ENCODE measurements around the gene ZNF324B.
"Not testable (repeated sequence)": the region's sequence is repeated elsewhere in the genome, so short reads cannot be mapped to it uniquely, and the experiment has no call there.

ZNF324B gene

DNA sequence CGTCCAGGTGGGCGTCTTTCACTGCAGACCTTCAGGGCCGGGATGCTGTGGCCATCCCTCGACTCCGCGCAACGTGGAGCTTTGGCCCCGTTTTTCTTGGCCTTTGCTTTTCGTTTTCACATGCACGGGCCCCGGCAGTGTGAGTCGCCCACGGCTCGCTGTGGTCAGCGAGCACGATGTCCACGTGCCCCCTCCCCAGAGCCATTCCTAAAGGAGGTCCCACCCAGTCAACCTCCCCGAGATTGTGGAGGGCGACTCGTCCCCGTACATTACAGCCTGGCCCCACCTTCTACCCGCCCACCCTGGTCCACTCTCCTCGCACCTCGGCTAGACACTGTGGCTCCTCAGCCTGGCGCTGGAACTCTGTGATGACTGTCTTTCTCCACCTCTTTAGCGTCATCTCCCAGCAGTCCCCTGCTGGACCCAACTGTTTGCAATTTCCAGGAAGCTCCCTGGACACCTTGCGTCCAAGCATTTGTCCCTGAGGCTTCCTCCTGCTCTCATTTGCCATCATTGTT is 25.1 kb downstream of the ZNF324B start:
- DNase-seq (ENCODE audit: low read depth, low spot score) = no peak
- H3K4me3 ChIP-seq (ENCODE audit: low read length) = peak overlapping the region; percentile 83

DNA sequence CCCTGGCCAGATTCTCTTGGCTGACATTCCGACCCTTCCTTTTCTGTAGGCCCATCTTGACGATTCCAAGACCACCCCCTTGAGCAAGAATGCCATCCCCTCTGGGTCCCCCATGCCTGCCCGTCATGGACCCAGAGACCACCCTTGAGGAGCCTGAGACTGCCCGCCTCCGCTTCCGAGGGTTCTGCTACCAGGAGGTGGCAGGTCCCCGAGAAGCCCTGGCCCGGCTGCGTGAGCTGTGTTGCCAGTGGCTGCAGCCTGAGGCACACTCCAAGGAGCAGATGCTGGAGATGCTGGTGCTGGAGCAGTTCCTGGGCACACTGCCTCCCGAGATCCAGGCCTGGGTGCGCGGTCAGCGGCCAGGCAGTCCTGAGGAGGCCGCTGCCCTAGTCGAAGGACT is 25.7 kb downstream of the ZNF324B start:
- H3K4me3 ChIP-seq (ENCODE audit: low read length) = peak overlapping the region; percentile 83

GRCh38 chr19:58477871-58478270 is 26.4 kb downstream of the ZNF324B start:
- DNase-seq (ENCODE audit: low read depth, low spot score) = no peak
- H3K4me3 ChIP-seq (ENCODE audit: low read length) = no peak overlapping the region

More for the DNA sequence above, 25.7 kb downstream of the ZNF324B start:
- DNase-seq (ENCODE audit: low read depth, low spot score) = no peak

DNA sequence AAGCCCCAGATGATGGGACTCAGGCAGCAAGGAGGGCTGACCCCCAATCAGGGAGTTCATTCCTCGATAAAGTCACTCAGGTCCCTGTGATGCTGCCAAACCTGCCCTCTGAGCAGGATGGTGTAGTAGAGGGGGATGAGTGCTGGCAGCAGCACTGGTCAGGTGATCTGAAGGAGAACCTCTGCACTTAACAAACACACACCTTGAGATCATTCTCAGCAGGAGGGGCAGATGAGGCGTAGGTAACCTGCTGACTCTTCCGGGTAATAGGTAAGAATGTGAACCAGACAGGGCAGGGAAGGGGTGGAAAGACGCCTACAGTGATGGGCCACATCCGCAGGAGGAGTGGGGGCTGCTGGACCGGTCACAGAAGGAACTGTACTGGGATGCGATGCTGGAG is 27.9 kb downstream of the ZNF324B start:
- DNase-seq (ENCODE audit: low read depth, low spot score) = no peak
- H3K4me3 ChIP-seq (ENCODE audit: low read length) = no peak overlapping the region

DNA sequence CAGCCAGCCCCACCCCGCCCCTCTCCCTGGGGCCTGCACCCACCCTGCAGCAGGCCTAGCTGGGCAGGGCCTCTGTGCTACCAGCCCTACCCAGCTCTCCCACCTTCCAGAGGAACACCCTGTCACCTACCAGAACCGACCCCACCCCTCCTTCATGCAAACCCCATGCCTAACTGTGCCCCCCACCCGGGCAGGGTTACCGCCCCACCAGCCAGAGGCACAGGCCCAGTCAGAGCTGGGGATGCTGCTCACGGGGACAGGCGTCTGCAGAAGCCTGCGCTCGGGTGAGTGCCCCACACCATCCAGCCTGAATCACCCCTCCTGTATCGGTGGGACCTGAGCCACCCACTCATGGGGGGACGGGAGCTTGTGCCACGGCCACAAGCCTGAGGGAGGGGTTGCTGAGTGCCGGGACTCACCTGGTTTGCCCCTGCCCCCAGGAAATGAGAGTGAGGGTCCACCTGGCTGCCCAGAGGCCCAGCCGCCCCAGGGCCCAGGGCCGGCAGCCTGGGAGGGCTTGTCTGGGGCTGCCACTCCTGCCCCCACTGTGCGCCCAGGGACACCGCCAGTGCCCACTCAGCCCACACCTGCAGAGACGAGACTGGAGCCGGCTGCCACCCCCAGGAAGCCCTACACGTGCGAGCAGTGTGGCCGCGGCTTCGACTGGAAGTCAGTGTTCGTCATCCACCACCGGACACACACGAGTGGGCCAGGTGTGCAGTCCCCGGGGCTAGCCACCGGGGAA is 28.5 kb downstream of the ZNF324B start:
- DNase-seq (ENCODE audit: low read depth, low spot score) = no peak
- no peak overlapping the region for H3K4me3 ChIP-seq (ENCODE audit: low read length)

DNA sequence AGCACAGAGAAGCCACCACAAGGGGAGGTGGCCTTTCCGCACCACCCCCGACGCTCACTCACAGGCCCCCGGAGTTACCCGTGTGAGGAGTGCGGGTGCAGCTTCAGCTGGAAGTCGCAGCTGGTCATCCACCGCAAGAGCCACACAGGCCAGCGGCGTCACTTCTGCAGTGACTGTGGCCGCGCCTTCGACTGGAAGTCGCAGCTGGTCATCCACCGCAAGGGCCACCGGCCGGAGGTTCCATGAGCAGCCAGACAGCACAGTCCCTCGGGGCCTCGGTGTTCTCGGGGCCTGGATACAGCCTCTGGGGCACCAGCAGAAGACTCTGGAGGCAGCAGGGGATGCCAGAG is 29.0 kb downstream of the ZNF324B start:
- no peak for DNase-seq (ENCODE audit: low read depth, low spot score)
- H3K4me3 ChIP-seq (ENCODE audit: low read length) = no peak overlapping the region

DNA sequence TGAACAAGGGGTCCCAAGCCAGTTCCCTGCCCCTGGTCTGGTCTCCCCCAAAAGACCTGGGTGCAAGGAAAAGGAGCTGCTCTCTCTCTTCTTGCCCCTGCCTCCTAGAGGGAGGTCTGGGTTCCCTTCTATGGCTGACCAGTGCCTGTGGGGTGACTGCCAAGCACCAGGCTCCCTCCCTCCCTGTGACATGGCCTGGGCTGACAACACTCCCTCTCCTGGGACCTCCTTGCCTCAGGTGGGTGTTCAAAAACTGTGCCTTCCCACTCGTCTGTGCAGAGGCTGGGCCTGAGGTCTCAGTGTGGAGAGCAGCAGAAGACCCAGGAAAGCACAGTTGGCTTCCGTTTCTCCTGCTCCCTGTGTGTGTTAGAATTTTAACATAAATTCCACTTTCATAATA is 29.4 kb downstream of the ZNF324B start:
- no peak for DNase-seq (ENCODE audit: low read depth, low spot score)
- H3K4me3 ChIP-seq (ENCODE audit: low read length) = no peak overlapping the region

- peak; percentile 65 for DNase-seq (ENCODE audit: low read depth, low spot score)
- H3K4me3 ChIP-seq (ENCODE audit: low read length) = peak overlapping the region; percentile 11
These were observed 30.9 kb downstream of the ZNF324B start for GRCh38 chr19:58482372-58482771.

DNA sequence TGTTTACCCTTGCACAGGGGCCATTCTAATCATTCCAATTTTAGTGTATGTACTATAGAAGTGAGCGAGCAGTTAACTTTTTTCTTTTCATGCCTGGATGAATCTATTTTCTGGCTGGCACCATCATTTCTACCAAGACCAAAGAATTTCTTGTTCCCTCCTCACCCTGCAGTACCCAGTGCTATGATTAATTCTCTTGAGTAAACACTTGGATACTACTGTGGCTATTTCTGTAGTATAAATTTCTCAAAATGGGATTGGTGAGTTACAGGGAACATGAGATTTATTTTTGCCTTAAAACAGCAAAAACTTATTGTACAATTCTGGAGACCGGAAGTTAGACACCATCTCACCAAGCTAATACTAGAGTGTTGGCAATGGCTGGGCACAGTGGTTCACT is 32.4 kb downstream of the ZNF324B start:
- no peak for DNase-seq (ENCODE audit: low read depth, low spot score)
- H3K4me3 ChIP-seq (ENCODE audit: low read length) = no peak overlapping the region

DNA sequence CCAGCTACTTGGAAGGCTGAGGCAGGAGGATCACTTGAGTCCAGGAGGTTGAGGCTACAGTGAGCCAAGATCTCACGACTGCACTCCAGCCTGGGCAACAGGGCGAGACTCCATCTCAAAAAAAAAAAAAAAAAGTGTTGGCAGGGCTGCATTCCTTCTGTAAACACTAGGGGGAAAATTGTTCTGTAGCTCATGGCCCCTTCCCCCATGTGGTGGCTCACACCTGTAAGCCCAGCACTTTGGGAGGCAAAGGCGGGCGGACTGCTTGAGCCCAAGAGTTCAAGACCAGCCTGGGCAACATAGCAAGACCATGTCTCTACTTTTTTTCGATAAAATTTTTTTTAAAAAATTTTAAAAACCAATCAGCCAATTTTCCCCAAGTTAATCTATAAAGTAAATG is 32.9 kb downstream of the ZNF324B start:
- DNase-seq (ENCODE audit: low read depth, low spot score); H3K4me3 ChIP-seq (ENCODE audit: low read length): not testable (repeated sequence)

DNA sequence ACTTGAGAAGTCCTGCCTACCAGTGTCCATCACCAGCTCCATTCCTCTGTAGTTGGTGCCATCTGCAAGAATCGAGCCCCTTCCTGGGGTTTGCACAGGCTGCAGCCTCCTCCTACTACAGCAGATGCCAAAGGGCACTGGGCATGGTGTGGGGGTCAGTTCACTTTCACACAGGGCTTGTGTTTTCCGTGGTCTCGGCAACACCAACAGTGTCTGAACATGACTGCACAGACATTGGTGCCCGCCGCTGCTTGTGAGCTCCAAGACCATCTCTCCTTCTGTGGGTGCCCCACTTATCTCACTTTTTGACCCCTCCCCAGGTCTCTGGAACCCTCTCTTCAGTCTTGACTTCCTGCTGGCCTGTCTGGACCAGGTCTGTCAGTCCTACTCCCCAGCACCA is 40.0 kb downstream of the ZNF324B start:
- H3K4me3 ChIP-seq (ENCODE audit: low read length) = no peak overlapping the region
- no peak for DNase-seq (ENCODE audit: low read depth, low spot score)

DNA sequence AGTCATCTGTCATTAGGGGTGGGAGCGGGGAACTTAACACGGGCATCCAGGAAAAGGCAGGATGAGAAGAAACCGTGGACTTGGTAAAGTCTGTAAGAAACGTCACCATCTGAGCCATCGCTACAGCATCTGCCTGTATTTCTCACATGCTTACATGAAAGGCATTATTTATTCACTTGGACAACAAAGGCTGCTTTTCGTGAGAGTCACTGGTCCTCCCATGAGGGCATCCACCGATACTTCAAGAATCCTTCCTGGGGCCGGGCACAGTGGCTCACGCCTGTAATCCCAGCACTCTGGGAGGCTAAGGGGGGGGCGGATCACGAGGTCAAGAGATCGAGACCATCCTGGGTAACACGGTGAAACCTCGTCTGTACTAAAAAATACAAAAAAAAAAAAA is 40.8 kb downstream of the ZNF324B start:
- no peak overlapping the region for H3K4me3 ChIP-seq (ENCODE audit: low read length)
- no peak for DNase-seq (ENCODE audit: low read depth, low spot score)

GRCh38 chr19:58497634-58498170 is 46.3 kb downstream of the ZNF324B start:
- H3K4me3 ChIP-seq (ENCODE audit: low read length) = peak overlapping the region; percentile 92
- DNase-seq (ENCODE audit: low read depth, low spot score) = no peak

- DNase-seq (ENCODE audit: low read depth, low spot score) = no peak
- peak overlapping the region; percentile 92 for H3K4me3 ChIP-seq (ENCODE audit: low read length)
These were observed 47.0 kb downstream of the ZNF324B start for GRCh38 chr19:58498316-58499020.

- peak overlapping the region; percentile 92 for H3K4me3 ChIP-seq (ENCODE audit: low read length)
- peak; percentile 96 for DNase-seq (ENCODE audit: low read depth, low spot score)
These were observed 47.9 kb downstream of the ZNF324B start for GRCh38 chr19:58499021-58499927.

GRCh38 chr19:58500242-58500641 is 48.8 kb downstream of the ZNF324B start:
- H3K4me3 ChIP-seq (ENCODE audit: low read length) = peak overlapping the region; percentile 92
- DNase-seq (ENCODE audit: low read depth, low spot score) = no peak
